Esophagus squamous epithelium (tissue), 5 donors: ENCODE measurements around the gene ZFP64. TPM values are rescaled to one million over a fixed set of nuclear protein-coding genes. Genes with fewer than 3 reads are reported as not detected.

Experiments used
- DNase-seq: peaks from one replicate; lab custom pipeline; 2025; lab: John Stamatoyannopoulos, UW
- H3K27ac ChIP-seq, 4 donors: fragments of 200-600 bp; sonication (generic); one replicate each; pipeline ENCODE4 v1.5.1; 2016 to 2019; ENCODE audit warnings: mild to moderate bottlenecking in 1 of 4
- H3K27me3 ChIP-seq, 4 donors: fragments of 200-600 bp; sonication (generic); 1 replicate in 3 of 4; 2 replicates in 1 of 4; pipeline versions ENCODE4 v1.5.1 to v1.6.0; 2017 to 2021; ENCODE audit warnings: antibody characterized with exemption in 1 of 4
- H3K36me3 ChIP-seq, 3 donors: fragments of 200-600 bp; sonication (generic); one replicate each; pipeline ENCODE4 v1.5.1; 2016 to 2019
- H3K4me1 ChIP-seq, 3 donors: fragments of 200-600 bp; sonication (generic); one replicate each; pipeline ENCODE4 v1.5.1; 2017 to 2019
- H3K4me3 ChIP-seq, 4 donors: fragments of 200-600 bp; sonication (generic); 1 replicate in 3 of 4; 2 replicates in 1 of 4; pipeline ENCODE4 v1.5.1; 2016 to 2019; ENCODE audit warnings: mild to moderate bottlenecking in 2 of 4, moderate library complexity in 1 of 4
- H3K9me3 ChIP-seq, 3 donors: fragments of 200-600 bp; sonication (generic); one replicate each; pipeline ENCODE4 v1.5.1; 2016 to 2019
- POLR2A ChIP-seq, 4 donors: fragments of 450-650 bp; IDR thresholded peaks; one replicate each; pipeline ENCODE4 v1.6.1; 2017; ENCODE audit warnings: antibody characterized with exemption in 4 of 4, mild to moderate bottlenecking in 4 of 4, moderate library complexity in 3 of 4
- WGBS, 2 donors: methylation state at CpG; one replicate each; pipeline ENCODE4 v1.1.5; 2018; 5-methylcytosine and 5-hydroxymethylcytosine counted together
- intact Hi-C: fragments of 100-400 bp; cut with DNase I; formaldehyde crosslinking; loops from one replicate; pipeline ENCODE4 v1.15.0; 2022
- total RNA-seq, 4 donors: library from RNA; depleted of rRNA; stranded (reverse); fragments of >200 nt; gene quantifications; one replicate each; pipeline ENCODE4 v1.1.0, GENCODE V29; 2016
- TF ChIP-seq, protein P1 (sequence below), 6 experiments: fragments of 450-650 bp in 4 of 6; fragments of 200-600 bp in 2 of 6; sonication (generic) in 2 of 6; IDR thresholded peaks; one replicate each; pipeline ENCODE4 v1.5.1; 2016 to 2019; ENCODE audit warnings: antibody characterized with exemption in 6 of 6, mild to moderate bottlenecking in 4 of 6, moderate library complexity in 4 of 6
- donor health status: DM: yes; HTN: yes; CAD: no.

Gene ZFP64
- total RNA-seq, 4 donors from 2014 or later: 8.9 to 16.2 (median 14.2) TPM

DNA sequence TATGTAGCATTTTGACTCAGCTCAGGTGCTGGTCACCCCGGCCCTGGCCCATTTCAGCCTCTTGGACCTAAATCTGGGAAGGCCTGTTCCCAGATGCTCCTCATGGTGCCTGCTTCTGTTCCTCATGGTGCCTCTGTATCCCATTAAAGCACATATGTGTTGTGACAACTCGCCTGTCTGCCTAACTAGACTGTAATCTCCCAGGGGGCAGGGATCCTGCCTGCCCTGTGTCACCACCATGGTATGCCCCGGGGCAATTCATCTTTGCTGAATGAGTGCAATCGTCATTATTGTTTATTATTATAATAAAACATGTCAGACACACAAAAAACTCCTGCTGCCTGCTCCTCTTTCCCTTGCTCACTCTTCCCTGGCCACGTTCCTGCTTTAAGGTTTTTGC, 62.0 kb downstream of the ZFP64 start:
- TF ChIP-seq, protein P1, sequence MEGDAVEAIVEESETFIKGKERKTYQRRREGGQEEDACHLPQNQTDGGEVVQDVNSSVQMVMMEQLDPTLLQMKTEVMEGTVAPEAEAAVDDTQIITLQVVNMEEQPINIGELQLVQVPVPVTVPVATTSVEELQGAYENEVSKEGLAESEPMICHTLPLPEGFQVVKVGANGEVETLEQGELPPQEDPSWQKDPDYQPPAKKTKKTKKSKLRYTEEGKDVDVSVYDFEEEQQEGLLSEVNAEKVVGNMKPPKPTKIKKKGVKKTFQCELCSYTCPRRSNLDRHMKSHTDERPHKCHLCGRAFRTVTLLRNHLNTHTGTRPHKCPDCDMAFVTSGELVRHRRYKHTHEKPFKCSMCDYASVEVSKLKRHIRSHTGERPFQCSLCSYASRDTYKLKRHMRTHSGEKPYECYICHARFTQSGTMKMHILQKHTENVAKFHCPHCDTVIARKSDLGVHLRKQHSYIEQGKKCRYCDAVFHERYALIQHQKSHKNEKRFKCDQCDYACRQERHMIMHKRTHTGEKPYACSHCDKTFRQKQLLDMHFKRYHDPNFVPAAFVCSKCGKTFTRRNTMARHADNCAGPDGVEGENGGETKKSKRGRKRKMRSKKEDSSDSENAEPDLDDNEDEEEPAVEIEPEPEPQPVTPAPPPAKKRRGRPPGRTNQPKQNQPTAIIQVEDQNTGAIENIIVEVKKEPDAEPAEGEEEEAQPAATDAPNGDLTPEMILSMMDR (IDR thresholded peaks at IDR 0.05): no peak
- TF ChIP-seq POLR2A (IDR thresholded peaks at IDR 0.05): no peak
- 80 to 83% methylated on average over 5 of the region's 5 CpGs for WGBS, 2 donors
- H3K4me1 ChIP-seq: no peaks in the 10 kb centered on the region
- H3K9me3 ChIP-seq: no peaks in the 10 kb centered on the region
- H3K27me3 ChIP-seq: no peaks in the 10 kb centered on the region
- H3K36me3 ChIP-seq: no peaks in the 10 kb centered on the region
- no peak overlapping the region for H3K27ac ChIP-seq
- no peak for DNase-seq
- H3K4me3 ChIP-seq: no peak overlapping the region
- intact Hi-C loops: no loop called here

DNA sequence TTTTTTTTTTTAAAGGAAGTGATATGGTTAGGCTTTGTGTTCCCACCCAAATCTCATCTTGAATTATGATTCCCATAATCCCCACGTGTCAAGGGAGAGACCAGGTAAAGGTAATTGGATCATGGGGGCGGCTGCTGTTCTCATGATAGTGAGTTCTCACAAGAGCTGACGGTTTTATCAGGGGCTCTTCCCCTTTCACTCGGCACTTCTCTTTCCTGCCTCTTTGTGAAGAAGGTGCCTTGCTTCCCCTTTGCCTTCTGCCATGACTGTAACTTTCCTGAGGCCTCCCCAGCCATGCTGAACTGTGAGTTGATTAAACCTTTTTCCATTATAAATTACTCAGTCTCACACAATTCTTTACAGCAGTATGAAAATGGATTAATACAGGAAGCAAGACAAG, 64.3 kb downstream of the ZFP64 start:
- Histone ChIP-seq H3K4me1 (no peaks in the 10 kb centered on the region), H3K27ac (no peak overlapping the region), H3K27me3 (no peaks in the 10 kb centered on the region), H3K4me3 (no peak overlapping the region), H3K9me3 (no peaks in the 10 kb centered on the region), H3K36me3 (no peaks in the 10 kb centered on the region)
- no peak for DNase-seq
- WGBS, 2 donors: 70 to 71% methylated on average over 4 of the region's 4 CpGs
- no peak for TF ChIP-seq POLR2A (IDR thresholded peaks at IDR 0.05)
- TF ChIP-seq, protein P1 (IDR thresholded peaks at IDR 0.05): no peak
- intact Hi-C loops: no loop called here

DNA sequence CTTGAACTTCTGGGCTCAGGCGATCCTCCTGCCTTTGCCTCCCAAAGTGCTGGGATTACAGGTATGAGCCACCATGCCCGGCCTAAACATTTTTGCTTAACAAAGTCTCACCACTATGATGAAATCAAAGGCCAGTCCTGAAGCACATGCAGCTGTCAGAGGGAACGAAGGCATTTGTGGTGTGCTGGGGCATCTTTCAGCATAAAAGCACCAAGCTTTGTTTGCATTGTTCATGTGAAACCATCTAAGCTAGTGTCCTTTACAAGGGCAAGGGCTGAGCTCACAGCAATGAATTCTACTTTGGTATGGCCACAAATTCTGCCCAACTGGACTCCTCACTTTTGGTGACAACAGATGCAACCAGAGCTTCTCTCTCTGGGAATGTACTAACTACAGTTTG, 66.8 kb downstream of the ZFP64 start:
- 86 to 92% methylated on average over 3 of the region's 3 CpGs for WGBS, 2 donors
- H3K4me1 ChIP-seq: no peaks in the 10 kb centered on the region
- no peaks in the 10 kb centered on the region for H3K9me3 ChIP-seq
- H3K27ac ChIP-seq: no peak overlapping the region
- peaks cover 0 to 6% (median 0%) of the 10 kb centered on the region in 3 donors for H3K36me3 ChIP-seq
- DNase-seq: no peak
- H3K4me3 ChIP-seq: no peak overlapping the region
- intact Hi-C loops: no loop called here
- TF ChIP-seq, protein P1 (IDR thresholded peaks at IDR 0.05): no peak
- TF ChIP-seq POLR2A (IDR thresholded peaks at IDR 0.05): no peak
- H3K27me3 ChIP-seq: no peaks in the 10 kb centered on the region

DNA sequence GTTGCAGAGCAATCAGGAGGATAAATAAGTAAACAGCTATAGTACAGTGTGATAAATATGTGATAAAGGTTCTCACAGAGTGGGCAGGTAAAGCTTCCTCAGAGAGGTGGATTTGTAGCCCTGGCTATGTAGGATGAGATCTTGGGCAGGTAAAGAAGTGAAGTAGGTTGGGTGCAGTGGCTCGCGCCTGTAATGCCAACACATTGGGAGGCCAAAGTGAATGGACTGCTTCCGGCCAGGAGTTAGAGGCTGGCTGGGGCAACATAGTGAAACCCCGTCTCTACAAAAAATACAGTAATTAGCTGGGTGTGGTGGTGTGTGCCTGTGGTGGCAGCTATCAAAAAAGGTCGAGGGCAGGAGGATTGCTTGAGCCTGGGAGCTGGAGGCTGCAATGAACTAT, 72.9 kb downstream of the ZFP64 start:
- H3K36me3 ChIP-seq: peaks cover 0 to 20% (median 0%) of the 10 kb centered on the region in 3 donors
- H3K27ac ChIP-seq: no peak overlapping the region
- TF ChIP-seq, protein P1 (IDR thresholded peaks at IDR 0.05): no peak
- no peak for TF ChIP-seq POLR2A (IDR thresholded peaks at IDR 0.05)
- no peak overlapping the region for H3K4me3 ChIP-seq
- intact Hi-C loops: no loop called here
- DNase-seq: no peak
- WGBS, 2 donors: 79 to 80% methylated on average over 5 of the region's 5 CpGs
- H3K9me3 ChIP-seq: no peaks in the 10 kb centered on the region
- H3K27me3 ChIP-seq: no peaks in the 10 kb centered on the region
- H3K4me1 ChIP-seq: no peaks in the 10 kb centered on the region

DNA sequence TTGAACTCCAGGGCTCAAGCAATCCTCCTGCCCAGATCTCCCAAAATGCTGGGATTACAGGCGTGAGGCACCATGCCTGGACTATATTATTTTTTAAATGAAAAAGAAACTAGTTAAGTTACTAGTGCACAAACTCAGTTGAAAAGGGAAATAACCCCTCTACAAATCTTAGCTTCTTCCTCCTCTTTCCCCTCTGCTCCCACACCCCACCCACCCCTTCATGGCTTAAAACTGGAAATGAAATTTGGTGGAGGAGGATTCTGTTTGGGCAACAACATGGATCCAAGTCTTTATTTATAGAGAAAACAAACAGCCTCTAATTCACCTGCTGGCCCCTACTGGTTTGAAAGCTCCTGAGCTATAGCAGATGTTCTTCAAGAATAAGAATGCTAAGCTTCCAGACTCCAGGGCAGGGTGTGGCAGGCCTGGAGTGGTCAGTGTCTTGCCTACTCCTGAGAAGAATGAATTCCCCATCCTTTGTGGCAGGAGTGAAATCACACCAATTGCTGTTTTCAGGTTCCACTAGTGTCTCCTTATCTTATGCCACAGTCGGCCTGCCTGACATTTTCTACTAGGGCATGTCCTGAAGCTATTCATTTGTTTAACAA, 73.5 kb downstream of the ZFP64 start:
- no peak overlapping the region for H3K4me3 ChIP-seq
- peaks cover 0 to 20% (median 0%) of the 10 kb centered on the region in 3 donors for H3K36me3 ChIP-seq
- H3K27ac ChIP-seq: no peak overlapping the region
- no peaks in the 10 kb centered on the region for H3K9me3 ChIP-seq
- H3K4me1 ChIP-seq: no peaks in the 10 kb centered on the region
- no peak for DNase-seq
- no peak for TF ChIP-seq POLR2A (IDR thresholded peaks at IDR 0.05)
- TF ChIP-seq, protein P1 (IDR thresholded peaks at IDR 0.05): no peak
- intact Hi-C loops: no loop called here
- no peaks in the 10 kb centered on the region for H3K27me3 ChIP-seq
- 75 to 94% methylated on average over 2 of the region's 2 CpGs for WGBS, 2 donors
